ENCODE measurements around the gene FRMD4B.

FRMD4B gene

GRCh38 chr3:69144631-69145245, 241.2 kb downstream of the FRMD4B start:
- TF ChIP-seq, protein P1, sequence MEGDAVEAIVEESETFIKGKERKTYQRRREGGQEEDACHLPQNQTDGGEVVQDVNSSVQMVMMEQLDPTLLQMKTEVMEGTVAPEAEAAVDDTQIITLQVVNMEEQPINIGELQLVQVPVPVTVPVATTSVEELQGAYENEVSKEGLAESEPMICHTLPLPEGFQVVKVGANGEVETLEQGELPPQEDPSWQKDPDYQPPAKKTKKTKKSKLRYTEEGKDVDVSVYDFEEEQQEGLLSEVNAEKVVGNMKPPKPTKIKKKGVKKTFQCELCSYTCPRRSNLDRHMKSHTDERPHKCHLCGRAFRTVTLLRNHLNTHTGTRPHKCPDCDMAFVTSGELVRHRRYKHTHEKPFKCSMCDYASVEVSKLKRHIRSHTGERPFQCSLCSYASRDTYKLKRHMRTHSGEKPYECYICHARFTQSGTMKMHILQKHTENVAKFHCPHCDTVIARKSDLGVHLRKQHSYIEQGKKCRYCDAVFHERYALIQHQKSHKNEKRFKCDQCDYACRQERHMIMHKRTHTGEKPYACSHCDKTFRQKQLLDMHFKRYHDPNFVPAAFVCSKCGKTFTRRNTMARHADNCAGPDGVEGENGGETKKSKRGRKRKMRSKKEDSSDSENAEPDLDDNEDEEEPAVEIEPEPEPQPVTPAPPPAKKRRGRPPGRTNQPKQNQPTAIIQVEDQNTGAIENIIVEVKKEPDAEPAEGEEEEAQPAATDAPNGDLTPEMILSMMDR (IDR thresholded peaks at IDR 0.05; ENCODE audit: borderline replicate concordance, insufficient read depth, low read depth, low read length): no peak

DNA sequence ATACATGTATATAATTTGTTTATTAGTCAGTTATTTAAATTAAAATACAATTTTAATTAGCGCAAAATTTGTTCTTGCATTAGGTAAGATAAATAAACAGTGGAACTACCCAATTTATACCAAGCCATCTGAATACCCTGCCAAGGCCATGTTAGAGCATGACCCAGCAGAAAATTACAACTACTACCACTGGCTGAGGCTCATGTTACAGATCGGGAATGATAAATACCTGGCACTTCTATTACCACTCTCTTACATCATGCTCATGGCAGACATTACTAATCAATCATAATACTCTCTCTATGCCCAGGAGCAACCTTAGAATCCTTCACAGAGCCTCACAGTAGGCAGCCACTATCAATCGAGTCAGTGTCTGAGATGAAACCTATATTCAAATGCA, 242.3 kb downstream of the FRMD4B start:
- H3K4me3 ChIP-seq (ENCODE audit: low read depth, low read length): no peak overlapping the region
- TF ChIP-seq, protein P1 (IDR thresholded peaks at IDR 0.05; ENCODE audit: borderline replicate concordance, insufficient read depth, low read depth, low read length): no peak

More at GRCh38 chr3:69144631-69145245, 241.2 kb downstream of the FRMD4B start:
- H3K4me3 ChIP-seq (ENCODE audit: low read depth, low read length): no peak overlapping the region

GRCh38 chr3:69142797-69143454, 243.0 kb downstream of the FRMD4B start:
- H3K4me3 ChIP-seq (ENCODE audit: low read depth, low read length): no peak overlapping the region
- TF ChIP-seq, protein P1 (IDR thresholded peaks at IDR 0.05; ENCODE audit: borderline replicate concordance, insufficient read depth, low read depth, low read length): no peak

GRCh38 chr3:69142090-69142489, 243.8 kb downstream of the FRMD4B start:
- TF ChIP-seq, protein P1 (IDR thresholded peaks at IDR 0.05; ENCODE audit: borderline replicate concordance, insufficient read depth, low read depth, low read length): no peak
- H3K4me3 ChIP-seq (ENCODE audit: low read depth, low read length): no peak overlapping the region

DNA sequence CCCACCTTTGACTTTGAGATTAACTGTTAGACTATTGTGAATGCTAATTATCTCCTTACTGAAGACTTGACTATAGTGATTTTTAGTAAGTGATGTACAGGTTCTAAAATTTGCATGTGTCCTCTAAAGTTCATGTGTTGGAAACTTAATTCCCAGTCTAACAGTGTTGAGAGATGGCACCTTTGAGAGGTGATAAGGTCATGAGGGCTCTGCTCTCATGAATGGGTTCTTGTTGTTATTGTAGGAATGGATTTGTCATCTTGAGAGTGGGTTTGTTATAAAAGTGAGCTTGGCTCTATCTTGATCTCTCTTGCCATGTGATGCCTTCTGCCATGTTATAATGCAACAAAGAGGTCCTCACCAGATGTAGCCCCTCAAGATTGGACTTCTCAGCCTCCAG, 244.6 kb downstream of the FRMD4B start:
- TF ChIP-seq, protein P1 (IDR thresholded peaks at IDR 0.05; ENCODE audit: borderline replicate concordance, insufficient read depth, low read depth, low read length): no peak
- no peak overlapping the region for H3K4me3 ChIP-seq (ENCODE audit: low read depth, low read length)

- TF ChIP-seq, protein P1 (IDR thresholded peaks at IDR 0.05; ENCODE audit: borderline replicate concordance, insufficient read depth, low read depth, low read length): no peak
- no peak overlapping the region for H3K4me3 ChIP-seq (ENCODE audit: low read depth, low read length)
Observed at GRCh38 chr3:69137412-69137811, 248.5 kb downstream of the FRMD4B start.

DNA sequence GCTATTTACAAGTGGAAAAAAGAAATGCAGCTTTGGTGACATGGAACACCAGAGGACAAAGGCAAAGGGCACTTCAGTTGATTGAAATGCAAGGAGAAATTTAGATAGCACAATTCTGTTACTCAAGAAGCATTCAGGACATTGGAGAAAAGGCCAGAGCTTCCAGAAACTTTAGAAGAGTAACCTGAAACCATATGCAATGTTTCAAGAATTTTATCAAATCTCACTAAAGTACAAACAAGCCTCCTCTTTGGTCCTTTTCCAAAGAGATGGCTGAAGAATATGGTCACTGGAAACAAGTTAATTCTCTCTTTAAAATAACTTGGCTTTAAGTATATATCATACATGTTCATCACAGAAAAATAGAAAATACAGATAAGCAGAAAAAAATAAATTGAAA, 248.9 kb downstream of the FRMD4B start:
- no peak overlapping the region for H3K4me3 ChIP-seq (ENCODE audit: low read depth, low read length)

More for the DNA sequence above, 248.9 kb downstream of the FRMD4B start:
- TF ChIP-seq, protein P1 (IDR thresholded peaks at IDR 0.05; ENCODE audit: borderline replicate concordance, insufficient read depth, low read depth, low read length): no peak

Data from GM12875 (cell line).